ENCODE measurements around the gene GCSAM.

GCSAM gene

DNA sequence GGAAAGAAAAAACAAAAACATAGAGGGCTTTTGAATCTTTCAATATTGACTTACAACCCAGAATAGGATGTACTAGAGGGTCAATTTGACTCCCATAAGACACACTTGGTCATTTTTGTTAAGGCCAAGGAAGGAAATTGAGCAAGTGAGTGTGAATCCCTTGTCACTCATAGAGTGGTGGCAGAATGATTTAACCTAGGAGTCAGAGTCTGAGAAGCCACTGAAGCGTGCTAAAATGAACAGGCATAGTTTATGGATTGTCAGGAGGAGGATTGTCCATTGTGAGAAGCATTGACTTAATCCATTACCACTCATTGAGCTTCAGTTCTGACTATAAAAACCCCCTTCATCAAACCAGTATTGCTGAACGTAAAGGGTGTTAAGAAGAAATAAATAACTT, 8.2 kb upstream of the GCSAM start:
- TF ChIP-seq FOXM1 (IDR thresholded peaks at IDR 0.05; ENCODE audit: borderline replicate concordance, low read depth) = no peak
- no peak for TF ChIP-seq EP300 (IDR thresholded peaks at IDR 0.05; ENCODE audit: borderline replicate concordance)
- TF ChIP-seq, protein P1, sequence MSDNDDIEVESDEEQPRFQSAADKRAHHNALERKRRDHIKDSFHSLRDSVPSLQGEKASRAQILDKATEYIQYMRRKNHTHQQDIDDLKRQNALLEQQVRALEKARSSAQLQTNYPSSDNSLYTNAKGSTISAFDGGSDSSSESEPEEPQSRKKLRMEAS (IDR thresholded peaks at IDR 0.05) = no peak
- TF ChIP-seq CREB1 (IDR thresholded peaks at IDR 0.05; ENCODE audit: low read depth) = no peak
- no peak for TF ChIP-seq EGR1 (IDR thresholded peaks at IDR 0.05)
- TF ChIP-seq TAF1 (IDR thresholded peaks at IDR 0.05; ENCODE audit: low read depth) = no peak
- no peak for TF ChIP-seq YY1 (IDR thresholded peaks at IDR 0.05; ENCODE audit: low read depth)
- TF ChIP-seq, protein P2, sequence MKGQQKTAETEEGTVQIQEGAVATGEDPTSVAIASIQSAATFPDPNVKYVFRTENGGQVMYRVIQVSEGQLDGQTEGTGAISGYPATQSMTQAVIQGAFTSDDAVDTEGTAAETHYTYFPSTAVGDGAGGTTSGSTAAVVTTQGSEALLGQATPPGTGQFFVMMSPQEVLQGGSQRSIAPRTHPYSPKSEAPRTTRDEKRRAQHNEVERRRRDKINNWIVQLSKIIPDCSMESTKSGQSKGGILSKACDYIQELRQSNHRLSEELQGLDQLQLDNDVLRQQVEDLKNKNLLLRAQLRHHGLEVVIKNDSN (IDR thresholded peaks at IDR 0.05) = no peak
- TF ChIP-seq, protein P3, sequence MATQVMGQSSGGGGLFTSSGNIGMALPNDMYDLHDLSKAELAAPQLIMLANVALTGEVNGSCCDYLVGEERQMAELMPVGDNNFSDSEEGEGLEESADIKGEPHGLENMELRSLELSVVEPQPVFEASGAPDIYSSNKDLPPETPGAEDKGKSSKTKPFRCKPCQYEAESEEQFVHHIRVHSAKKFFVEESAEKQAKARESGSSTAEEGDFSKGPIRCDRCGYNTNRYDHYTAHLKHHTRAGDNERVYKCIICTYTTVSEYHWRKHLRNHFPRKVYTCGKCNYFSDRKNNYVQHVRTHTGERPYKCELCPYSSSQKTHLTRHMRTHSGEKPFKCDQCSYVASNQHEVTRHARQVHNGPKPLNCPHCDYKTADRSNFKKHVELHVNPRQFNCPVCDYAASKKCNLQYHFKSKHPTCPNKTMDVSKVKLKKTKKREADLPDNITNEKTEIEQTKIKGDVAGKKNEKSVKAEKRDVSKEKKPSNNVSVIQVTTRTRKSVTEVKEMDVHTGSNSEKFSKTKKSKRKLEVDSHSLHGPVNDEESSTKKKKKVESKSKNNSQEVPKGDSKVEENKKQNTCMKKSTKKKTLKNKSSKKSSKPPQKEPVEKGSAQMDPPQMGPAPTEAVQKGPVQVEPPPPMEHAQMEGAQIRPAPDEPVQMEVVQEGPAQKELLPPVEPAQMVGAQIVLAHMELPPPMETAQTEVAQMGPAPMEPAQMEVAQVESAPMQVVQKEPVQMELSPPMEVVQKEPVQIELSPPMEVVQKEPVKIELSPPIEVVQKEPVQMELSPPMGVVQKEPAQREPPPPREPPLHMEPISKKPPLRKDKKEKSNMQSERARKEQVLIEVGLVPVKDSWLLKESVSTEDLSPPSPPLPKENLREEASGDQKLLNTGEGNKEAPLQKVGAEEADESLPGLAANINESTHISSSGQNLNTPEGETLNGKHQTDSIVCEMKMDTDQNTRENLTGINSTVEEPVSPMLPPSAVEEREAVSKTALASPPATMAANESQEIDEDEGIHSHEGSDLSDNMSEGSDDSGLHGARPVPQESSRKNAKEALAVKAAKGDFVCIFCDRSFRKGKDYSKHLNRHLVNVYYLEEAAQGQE (IDR thresholded peaks at IDR 0.05; ENCODE audit: low read depth) = no peak
- TF ChIP-seq ZBTB7A (IDR thresholded peaks at IDR 0.05; ENCODE audit: low read depth) = no peak
- TF ChIP-seq CEBPB (IDR thresholded peaks at IDR 0.05) = no peak
- TF ChIP-seq TEAD4 (IDR thresholded peaks at IDR 0.05) = no peak
- no peak for TF ChIP-seq TCF12 (IDR thresholded peaks at IDR 0.05; ENCODE audit: low read depth)
- no peak for TF ChIP-seq RAD21 (IDR thresholded peaks at IDR 0.05; ENCODE audit: low read depth)
- TF ChIP-seq NFIC (IDR thresholded peaks at IDR 0.05) = no peak

DNA sequence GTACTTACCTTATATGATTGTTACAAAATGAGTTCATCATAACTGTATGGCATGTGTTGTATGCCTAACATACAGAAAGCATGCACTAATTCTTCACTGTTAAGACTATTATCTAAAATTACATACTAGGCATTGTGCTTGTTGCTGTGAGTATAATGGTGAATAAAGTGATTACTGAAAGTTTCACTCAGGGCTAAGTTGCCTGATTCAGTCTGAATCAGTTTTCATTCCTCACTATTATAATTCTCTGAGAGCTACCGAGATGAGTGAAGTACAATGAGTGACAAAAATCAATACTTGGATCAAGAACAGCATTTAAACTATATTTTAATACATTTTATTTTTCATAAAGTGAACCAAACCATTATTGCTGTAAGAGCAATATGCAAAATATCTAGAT, 7.5 kb upstream of the GCSAM start:
- TF ChIP-seq CEBPB (IDR thresholded peaks at IDR 0.05) (no peak), TCF12 (IDR thresholded peaks at IDR 0.05; ENCODE audit: low read depth) (no peak), TAF1 (IDR thresholded peaks at IDR 0.05; ENCODE audit: low read depth) (no peak), NFIC (IDR thresholded peaks at IDR 0.05) (no peak), CREB1 (IDR thresholded peaks at IDR 0.05; ENCODE audit: low read depth) (no peak), EP300 (IDR thresholded peaks at IDR 0.05; ENCODE audit: borderline replicate concordance) (no peak), TEAD4 (IDR thresholded peaks at IDR 0.05) (no peak), YY1 (IDR thresholded peaks at IDR 0.05; ENCODE audit: low read depth) (no peak), FOXM1 (IDR thresholded peaks at IDR 0.05; ENCODE audit: borderline replicate concordance, low read depth) (no peak), RAD21 (IDR thresholded peaks at IDR 0.05; ENCODE audit: low read depth) (no peak), EGR1 (IDR thresholded peaks at IDR 0.05) (no peak), ZBTB7A (IDR thresholded peaks at IDR 0.05; ENCODE audit: low read depth) (no peak)
- TF ChIP-seq, protein P3 (IDR thresholded peaks at IDR 0.05; ENCODE audit: low read depth) = no peak
- TF ChIP-seq, protein P1 (IDR thresholded peaks at IDR 0.05) = no peak
- TF ChIP-seq, protein P2 (IDR thresholded peaks at IDR 0.05) = no peak

DNA sequence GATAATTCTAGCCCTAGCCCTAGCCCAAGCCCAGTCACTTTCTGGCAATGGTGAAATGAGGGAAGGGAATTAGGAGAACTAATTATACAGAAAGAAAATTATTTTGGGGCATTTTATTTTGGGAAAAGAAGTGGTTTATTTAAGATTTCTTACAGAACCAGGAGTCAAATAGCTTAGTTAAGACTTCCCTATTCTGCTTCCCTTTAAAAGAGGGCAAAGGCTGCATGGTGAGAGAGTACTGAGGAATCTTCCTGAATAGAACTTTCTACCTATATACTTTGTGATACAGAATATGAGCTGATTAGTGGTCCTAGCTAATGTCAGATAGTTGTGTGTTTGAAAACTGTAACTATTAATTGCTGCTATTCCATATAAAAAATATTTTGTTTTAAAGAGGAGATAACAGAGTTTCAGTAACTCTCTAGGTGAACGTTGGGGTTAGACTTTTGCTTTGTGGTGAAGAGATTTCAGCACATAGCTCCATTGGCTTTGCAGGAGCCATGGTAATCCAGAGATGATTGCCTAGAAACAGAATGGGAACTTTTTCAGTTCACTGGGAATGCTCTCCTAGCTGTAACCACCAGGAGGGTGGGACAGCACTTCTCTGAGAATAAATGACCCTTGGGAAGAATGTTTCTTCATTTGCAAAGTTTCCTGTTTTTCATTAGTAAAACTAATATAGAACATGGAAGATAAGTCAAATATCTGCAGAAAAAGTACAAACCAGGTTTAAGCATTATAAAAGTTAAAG, 5.3 kb upstream of the GCSAM start:
- no peak for TF ChIP-seq ZBTB7A (IDR thresholded peaks at IDR 0.05; ENCODE audit: low read depth)
- TF ChIP-seq TCF12 (IDR thresholded peaks at IDR 0.05; ENCODE audit: low read depth) = no peak
- no peak for TF ChIP-seq CEBPB (IDR thresholded peaks at IDR 0.05)
- TF ChIP-seq, protein P1 (IDR thresholded peaks at IDR 0.05) = no peak
- TF ChIP-seq, protein P2 (IDR thresholded peaks at IDR 0.05) = no peak
- TF ChIP-seq YY1 (IDR thresholded peaks at IDR 0.05; ENCODE audit: low read depth) = no peak
- TF ChIP-seq TEAD4 (IDR thresholded peaks at IDR 0.05) = no peak
- TF ChIP-seq RAD21 (IDR thresholded peaks at IDR 0.05; ENCODE audit: low read depth) = no peak
- TF ChIP-seq, protein P3 (IDR thresholded peaks at IDR 0.05; ENCODE audit: low read depth) = no peak
- TF ChIP-seq NFIC (IDR thresholded peaks at IDR 0.05) = no peak
- no peak for TF ChIP-seq TAF1 (IDR thresholded peaks at IDR 0.05; ENCODE audit: low read depth)
- TF ChIP-seq FOXM1 (IDR thresholded peaks at IDR 0.05; ENCODE audit: borderline replicate concordance, low read depth) = no peak
- TF ChIP-seq EP300 (IDR thresholded peaks at IDR 0.05; ENCODE audit: borderline replicate concordance) = no peak
- TF ChIP-seq EGR1 (IDR thresholded peaks at IDR 0.05) = no peak
- no peak for TF ChIP-seq CREB1 (IDR thresholded peaks at IDR 0.05; ENCODE audit: low read depth)

Measured in Ishikawa (cell line).